NB4 (cell line): ENCODE results near the gene LRCH1.

ENCODE experiments used
- DNase-seq: peaks from one replicate; pipeline ENCODE4 v3.0.0; 2010; ENCODE audit warnings: low read depth
- H3K4me3 ChIP-seq: one replicate; pipeline ENCODE4 v1.5.1; 2011; ENCODE audit warnings: mild to moderate bottlenecking, low read depth, low read length, moderate library complexity
- MYC ChIP-seq: IDR thresholded peaks from 2 replicates; pipeline ENCODE4 v1.6.1; 2011; ENCODE audit warnings: low read depth, low read length
- POLR2A ChIP-seq: IDR thresholded peaks from 2 replicates; pipeline ENCODE4 v1.6.1; 2011; ENCODE audit warnings: mild to moderate bottlenecking; ENCODE audit not compliant: insufficient read length; ENCODE audit errors: extremely low read depth
- TF ChIP-seq, protein P1 (sequence below): IDR thresholded peaks from one replicate; pipeline ENCODE4 v1.5.1; 2012; ENCODE audit warnings: low read depth, low read length
- TF ChIP-seq, protein P2 (sequence below): IDR thresholded peaks from 2 replicates; pipeline ENCODE4 v1.6.1; 2011; ENCODE audit warnings: low read depth, low read length

LRCH1 gene

DNA sequence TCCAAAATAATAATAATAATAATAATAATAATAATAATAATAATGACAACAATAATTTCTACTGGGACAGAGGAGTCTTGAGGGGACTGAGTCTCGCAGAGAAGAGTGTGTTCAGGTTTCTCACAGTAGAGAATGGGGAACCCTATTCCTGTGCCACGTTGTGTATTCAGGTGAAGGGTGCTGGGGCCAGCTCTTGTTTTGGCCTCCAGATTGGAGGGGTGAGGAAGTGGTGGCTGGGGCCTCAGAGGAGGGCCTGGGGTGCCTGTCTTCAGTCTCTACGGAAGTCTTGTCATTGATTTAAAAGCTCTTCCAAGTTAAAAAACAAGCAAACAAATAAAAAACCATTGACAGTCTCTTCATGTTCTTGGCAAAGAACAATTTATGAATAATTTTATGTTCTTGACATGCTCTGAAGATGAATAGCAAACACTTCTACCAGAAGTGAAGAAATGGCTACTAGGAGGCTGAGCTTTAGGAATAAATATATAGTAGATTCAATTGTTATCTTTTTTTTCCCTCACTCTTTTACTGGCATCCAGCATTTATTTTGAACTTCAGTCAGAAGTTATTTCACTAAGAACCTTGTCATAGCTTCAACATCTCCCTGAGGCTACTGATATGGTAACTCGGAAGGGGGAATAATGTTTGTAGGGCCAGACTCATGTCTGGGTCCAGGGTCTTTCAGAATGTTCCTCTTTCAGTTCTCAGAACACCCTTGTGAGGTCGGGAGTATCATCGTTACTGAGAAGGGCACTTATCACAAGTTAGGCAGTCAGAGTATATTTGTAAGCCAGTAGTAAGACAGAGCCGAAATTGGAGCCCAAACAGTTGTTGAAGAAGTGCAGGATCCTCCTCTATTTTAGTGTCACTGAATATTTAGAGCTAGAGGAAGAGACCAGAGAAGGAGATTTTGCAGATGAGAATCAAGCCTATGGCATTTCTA lies 13.1 kb downstream of the LRCH1 start:
- no peak for TF ChIP-seq POLR2A
- TF ChIP-seq, protein P1, sequence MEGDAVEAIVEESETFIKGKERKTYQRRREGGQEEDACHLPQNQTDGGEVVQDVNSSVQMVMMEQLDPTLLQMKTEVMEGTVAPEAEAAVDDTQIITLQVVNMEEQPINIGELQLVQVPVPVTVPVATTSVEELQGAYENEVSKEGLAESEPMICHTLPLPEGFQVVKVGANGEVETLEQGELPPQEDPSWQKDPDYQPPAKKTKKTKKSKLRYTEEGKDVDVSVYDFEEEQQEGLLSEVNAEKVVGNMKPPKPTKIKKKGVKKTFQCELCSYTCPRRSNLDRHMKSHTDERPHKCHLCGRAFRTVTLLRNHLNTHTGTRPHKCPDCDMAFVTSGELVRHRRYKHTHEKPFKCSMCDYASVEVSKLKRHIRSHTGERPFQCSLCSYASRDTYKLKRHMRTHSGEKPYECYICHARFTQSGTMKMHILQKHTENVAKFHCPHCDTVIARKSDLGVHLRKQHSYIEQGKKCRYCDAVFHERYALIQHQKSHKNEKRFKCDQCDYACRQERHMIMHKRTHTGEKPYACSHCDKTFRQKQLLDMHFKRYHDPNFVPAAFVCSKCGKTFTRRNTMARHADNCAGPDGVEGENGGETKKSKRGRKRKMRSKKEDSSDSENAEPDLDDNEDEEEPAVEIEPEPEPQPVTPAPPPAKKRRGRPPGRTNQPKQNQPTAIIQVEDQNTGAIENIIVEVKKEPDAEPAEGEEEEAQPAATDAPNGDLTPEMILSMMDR = no peak
- no peak for TF ChIP-seq MYC
- TF ChIP-seq, protein P2, sequence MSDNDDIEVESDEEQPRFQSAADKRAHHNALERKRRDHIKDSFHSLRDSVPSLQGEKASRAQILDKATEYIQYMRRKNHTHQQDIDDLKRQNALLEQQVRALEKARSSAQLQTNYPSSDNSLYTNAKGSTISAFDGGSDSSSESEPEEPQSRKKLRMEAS = no peak
- H3K4me3 ChIP-seq = no peak overlapping the region
- no peak for DNase-seq

DNA sequence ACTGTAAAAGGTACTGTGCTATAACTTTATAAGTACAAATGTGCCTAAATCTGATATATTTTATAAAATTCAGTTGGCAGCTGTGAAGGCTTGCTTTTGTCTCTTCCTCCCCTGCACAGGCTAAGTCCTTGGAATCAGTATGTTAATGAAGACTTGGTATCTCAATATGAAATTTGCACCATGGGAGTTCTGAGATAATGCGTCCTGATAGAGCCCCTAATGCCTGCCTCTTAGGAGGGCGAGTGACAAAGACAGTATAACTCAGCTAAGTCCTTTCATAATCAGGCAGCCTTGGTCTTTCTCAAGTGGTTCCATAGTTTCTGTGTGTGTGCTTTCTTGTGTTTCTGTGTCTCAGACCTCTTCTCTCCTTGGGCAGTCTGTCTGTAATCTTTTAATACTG lies 14.7 kb downstream of the LRCH1 start:
- TF ChIP-seq, protein P2 = no peak
- TF ChIP-seq POLR2A (no peak), MYC (no peak)
- TF ChIP-seq, protein P1 = no peak
- no peak overlapping the region for H3K4me3 ChIP-seq
- no peak for DNase-seq

DNA sequence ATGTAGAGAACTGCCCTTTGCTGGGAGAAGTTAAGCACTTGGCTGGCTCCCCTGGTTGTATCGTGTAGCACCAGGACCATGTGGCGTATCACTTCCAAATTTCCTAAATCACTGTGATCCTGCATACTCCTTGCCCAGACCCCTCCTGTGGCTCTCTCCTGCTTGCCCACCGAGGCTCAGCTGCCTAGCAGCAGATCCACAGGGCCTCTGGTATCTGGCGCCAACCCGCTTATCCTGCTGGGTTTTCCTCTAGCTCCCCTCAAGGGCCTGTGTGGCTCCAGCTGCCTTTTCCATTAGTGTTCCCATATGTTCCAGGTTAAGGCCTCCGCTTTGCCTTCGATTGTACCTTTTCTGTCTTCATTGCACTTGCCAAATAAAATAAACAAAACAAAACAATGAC lies 16.5 kb downstream of the LRCH1 start:
- H3K4me3 ChIP-seq = no peak overlapping the region
- no peak for TF ChIP-seq POLR2A
- DNase-seq = no peak

DNA sequence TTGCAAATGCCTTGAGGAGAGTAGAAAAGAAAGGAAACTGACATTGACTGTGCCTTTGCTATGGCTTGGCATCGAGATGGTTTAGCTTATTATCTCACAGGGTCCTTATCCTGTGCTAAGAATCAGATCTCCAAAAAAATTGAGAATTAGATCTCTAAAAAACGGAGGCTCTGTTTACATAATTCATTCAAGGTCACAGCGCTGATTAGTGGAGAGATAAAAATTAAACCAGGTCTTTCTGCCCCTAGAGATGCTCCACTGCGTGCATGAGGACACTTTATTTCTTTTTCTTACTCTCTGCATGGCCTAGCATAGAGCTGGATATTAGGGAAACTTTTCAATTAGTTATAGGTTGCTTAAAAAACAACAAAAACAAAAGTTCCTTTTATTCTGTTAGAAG lies 17.3 kb downstream of the LRCH1 start:
- no peak overlapping the region for H3K4me3 ChIP-seq
- TF ChIP-seq, protein P2 = no peak
- TF ChIP-seq, protein P1 = no peak
- TF ChIP-seq MYC (no peak), POLR2A (no peak)
- DNase-seq = no peak

DNA sequence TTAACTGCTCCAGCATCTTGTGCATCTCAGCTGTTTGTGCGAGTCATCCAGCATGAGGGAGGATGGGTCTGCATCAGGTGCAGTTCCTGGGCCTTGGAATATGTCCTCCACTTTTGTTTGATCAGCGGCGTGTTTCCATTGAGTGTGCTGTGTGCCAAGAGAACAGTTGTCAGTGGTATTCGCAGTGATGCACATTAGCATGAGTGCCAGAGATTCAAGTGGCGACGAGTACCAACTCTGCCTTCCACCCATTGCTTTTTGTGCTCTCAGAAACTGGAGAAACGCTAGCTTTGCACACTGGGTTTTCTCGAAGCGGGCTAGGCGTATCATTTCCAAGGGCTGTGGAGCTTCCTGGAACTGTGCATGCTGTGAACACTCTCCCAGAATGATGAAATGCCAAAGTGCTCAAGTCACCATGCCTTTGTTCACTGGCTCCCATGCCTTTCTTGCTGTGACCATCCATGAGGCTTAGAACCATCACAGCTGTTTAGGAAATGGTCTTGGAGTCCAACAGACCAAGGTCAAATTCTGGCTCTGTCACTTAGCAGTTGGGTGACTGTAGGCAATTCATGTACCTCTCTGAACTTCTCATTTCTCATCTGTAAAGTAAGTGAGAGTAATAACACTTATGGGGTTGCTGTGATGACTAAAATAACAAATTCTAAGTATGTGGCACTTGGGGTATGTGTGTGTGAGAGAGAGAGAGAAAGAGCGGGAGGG lies 18.4 kb downstream of the LRCH1 start:
- TF ChIP-seq, protein P2 = no peak
- TF ChIP-seq MYC (no peak), POLR2A (no peak)
- TF ChIP-seq, protein P1 = no peak
- H3K4me3 ChIP-seq = no peak overlapping the region
- no peak for DNase-seq
